ENCODE measurements around the gene FRZB. TPM values are rescaled to one million over a fixed set of nuclear protein-coding genes. Genes with fewer than 3 reads are reported as not detected.
A peak's percentile ranks its signal among the peaks of the same experiment; 100 is the strongest.

FRZB gene
- total RNA-seq, 1 experiment from 2014 or later, result 0.08 TPM

- H3K4me3 ChIP-seq (ENCODE audit: low read depth in 2 of 2, low read length in 2 of 2), result no peak overlapping the region
- no peaks in the 10 kb centered on the region for H3K9me3 ChIP-seq (ENCODE audit: control insufficient read depth, insufficient read depth, low read depth, low read length)
- no peak for DNase-seq (ENCODE audit: low read depth, low spot score)
- TF ChIP-seq CTCF (IDR thresholded peaks at IDR 0.05) (peak; percentile 55; the same call in 1 of the 2 replicates), REST (IDR thresholded peaks at IDR 0.05; ENCODE audit: insufficient read depth in 1 of 2, low read depth in 2 of 2, low read length in 1 of 2) (no peak)
- H3K27ac ChIP-seq (ENCODE audit: low read length), result no peak overlapping the region
- H3K4me1 ChIP-seq (ENCODE audit: control insufficient read depth, insufficient read depth, low read length), result no peaks in the 10 kb centered on the region
- H3K27me3 ChIP-seq (ENCODE audit: control insufficient read depth, insufficient read depth, low read length), result no peaks in the 10 kb centered on the region
- ChIA-PET POLR2A (no interaction called here), CTCF (interaction anchor here (0.6 kb wide), 1 partner anchor 220 kb away, joined by 3 read pairs; no protein-coding TSS in a partner anchor)
- intact Hi-C loops (cut with micrococcal nuclease; ENCODE audit: unreplicated experiment) (no loop called here), in situ Hi-C loops (cut with HindIII; ENCODE audit: low pct_unique_long_range_greater_than_20kb, low sequenced_read_pairs) (no loop called here)
- no peak for ATAC-seq
- BruUV-seq (replicated peaks), result no TSS peak
- H3K36me3 ChIP-seq (ENCODE audit: control insufficient read depth, insufficient read depth, low read length), result no peaks in the 10 kb centered on the region; the same call in 1 of the 2 replicates
Measured at GRCh38 chr2:182784777-182785176, 81.7 kb downstream of the FRZB start.

- ATAC-seq, result no peak
- Histone ChIP-seq H3K27ac (ENCODE audit: low read length) (no peak overlapping the region), H3K4me3 (ENCODE audit: low read depth in 2 of 2, low read length in 2 of 2) (no peak overlapping the region), H3K27me3 (ENCODE audit: control insufficient read depth, insufficient read depth, low read length) (no peaks in the 10 kb centered on the region), H3K4me1 (ENCODE audit: control insufficient read depth, insufficient read depth, low read length) (no peaks in the 10 kb centered on the region), H3K36me3 (ENCODE audit: control insufficient read depth, insufficient read depth, low read length) (no peaks in the 10 kb centered on the region; the same call in 1 of the 2 replicates), H3K9me3 (ENCODE audit: control insufficient read depth, insufficient read depth, low read depth, low read length) (no peaks in the 10 kb centered on the region)
- DNase-seq (ENCODE audit: low read depth, low spot score), result no peak
- ChIA-PET CTCF (interaction anchor here (0.6 kb wide), 1 partner anchor 220 kb away, joined by 3 read pairs; no protein-coding TSS in a partner anchor), POLR2A (no interaction called here)
- BruUV-seq (replicated peaks), result no TSS peak
- intact Hi-C loops (cut with micrococcal nuclease; ENCODE audit: unreplicated experiment), result no loop called here
- no peak for TF ChIP-seq REST (IDR thresholded peaks at IDR 0.05; ENCODE audit: insufficient read depth in 1 of 2, low read depth in 2 of 2, low read length in 1 of 2)
- no peak for TF ChIP-seq SIN3A (IDR thresholded peaks at IDR 0.05; ENCODE audit: borderline replicate concordance, insufficient read depth, low read depth, low read length)
- no peak for TF ChIP-seq POLR2AphosphoS5 (IDR thresholded peaks at IDR 0.05; ENCODE audit: low read depth, low read length)
- TF ChIP-seq TCF7L2 (IDR thresholded peaks at IDR 0.05; ENCODE audit: low read depth, low read length), result no peak
- TF ChIP-seq CTCF (IDR thresholded peaks at IDR 0.05), result no peak
- in situ Hi-C loops (cut with HindIII; ENCODE audit: low pct_unique_long_range_greater_than_20kb, low sequenced_read_pairs), result no loop called here
Measured at GRCh38 chr2:182784058-182784706, 82.3 kb downstream of the FRZB start.

All from Panc1 (cell line).